GM18951 (cell line): ENCODE results near the gene LRRC49.

Experiments
- POLR2A ChIP-seq: IDR thresholded peaks from 4 replicates; pipeline ENCODE4 v1.6.1; 2011; ENCODE audit warnings: mild to moderate bottlenecking; ENCODE audit not compliant: insufficient read length, insufficient read depth; ENCODE audit errors: extremely low read depth
- in situ Hi-C: fragments of 300-500 bp; cut with MboI; formaldehyde crosslinking; loops from one replicate; pipeline ENCODE4 v1.12.0; 2022; ENCODE audit warnings: low sequenced_read_pairs, mixed read lengths, inconsistent platforms; ENCODE audit not compliant: unreplicated experiment

The LRRC49 gene

DNA sequence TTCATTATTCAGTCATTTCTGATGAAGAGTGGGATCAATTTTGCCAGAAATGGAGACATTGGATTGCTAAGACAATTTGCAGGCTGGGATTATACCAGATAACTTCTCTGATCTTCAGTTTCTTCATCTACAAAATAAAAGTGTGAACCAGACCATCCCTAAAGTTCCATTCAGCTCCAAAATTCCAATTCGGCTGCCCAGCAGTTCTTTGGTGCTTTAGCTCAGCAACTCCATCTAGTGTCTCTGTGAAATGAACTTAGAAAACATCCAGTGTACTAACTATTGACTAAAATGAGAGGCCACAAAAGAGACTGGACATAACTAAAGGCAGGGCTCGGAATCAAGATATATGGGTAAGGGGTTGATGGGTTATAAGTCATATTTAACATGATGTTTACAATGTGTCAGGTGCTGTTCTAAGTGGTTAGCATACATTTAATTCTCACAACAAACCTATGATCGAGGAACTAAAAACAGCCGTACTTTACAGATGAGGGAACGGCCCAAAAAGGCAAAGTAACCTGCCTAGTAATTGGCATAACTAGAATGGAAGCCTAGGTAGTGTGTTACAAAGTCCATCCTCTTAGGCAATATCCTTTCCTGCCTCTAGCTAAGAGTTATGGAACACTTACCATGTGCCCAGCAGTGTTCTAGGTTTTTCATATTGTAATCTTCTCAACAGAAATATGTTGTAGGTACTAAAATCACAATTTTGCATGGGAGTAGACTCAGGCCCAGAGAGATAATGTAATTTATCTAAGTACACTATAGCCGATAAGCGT, 17.4 kb upstream of the LRRC49 start:
- in situ Hi-C loops, result no loop called here
- TF ChIP-seq POLR2A, result no peak

GRCh38 chr15:70876011-70876410, 16.6 kb upstream of the LRRC49 start:
- no peak for TF ChIP-seq POLR2A
- in situ Hi-C loops, result no loop called here

- no peak for TF ChIP-seq POLR2A
- in situ Hi-C loops, result no loop called here
Observed at GRCh38 chr15:70876683-70877082, 15.9 kb upstream of the LRRC49 start.

- in situ Hi-C loops, result no loop called here
- no peak for TF ChIP-seq POLR2A
Observed at GRCh38 chr15:70879401-70879800, 13.2 kb upstream of the LRRC49 start.

GRCh38 chr15:70880781-70881180, 11.8 kb upstream of the LRRC49 start:
- in situ Hi-C loops, result no loop called here
- no peak for TF ChIP-seq POLR2A

DNA sequence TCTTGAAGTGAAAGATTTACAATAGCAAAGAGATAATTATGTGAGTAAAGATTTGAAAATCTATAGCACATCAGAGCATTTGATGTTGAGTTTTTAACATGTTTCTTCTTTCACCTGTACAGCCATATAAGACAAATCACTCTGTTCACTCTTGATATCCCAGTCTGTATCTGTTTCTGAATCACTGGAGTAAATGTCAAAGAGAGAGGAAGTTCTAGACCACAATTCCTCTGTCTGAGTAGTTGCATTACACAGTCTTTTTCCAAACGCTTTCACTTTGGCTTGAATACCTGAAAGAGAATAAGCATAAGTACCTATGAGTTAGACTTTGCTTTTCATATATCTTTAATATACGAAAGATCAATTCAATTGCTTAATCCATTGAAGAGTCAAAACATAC, 10.3 kb upstream of the LRRC49 start:
- TF ChIP-seq POLR2A, result no peak
- in situ Hi-C loops, result no loop called here

- in situ Hi-C loops, result no loop called here
Observed at GRCh38 chr15:70892912-70893560, 410 bp downstream of the LRRC49 start.

DNA sequence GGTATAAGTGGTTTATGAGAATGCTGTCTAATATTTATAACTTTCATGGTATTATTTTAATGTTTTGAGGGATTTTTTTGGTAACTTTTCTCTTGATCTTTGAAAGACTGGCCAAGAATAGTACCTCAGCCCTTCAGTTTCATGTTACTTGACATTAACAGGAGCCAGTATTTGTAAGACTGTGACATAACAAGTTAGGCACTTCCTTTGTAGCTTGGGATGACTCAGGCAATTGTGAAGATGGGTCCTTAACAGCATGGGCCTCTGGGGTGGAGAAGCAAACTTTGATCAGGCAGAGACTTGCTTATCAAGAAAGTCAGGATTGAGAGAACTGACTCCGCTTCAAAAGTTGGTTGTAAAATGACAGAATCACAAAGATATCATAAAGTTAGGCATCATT, 9.5 kb downstream of the LRRC49 start:
- in situ Hi-C loops, result no loop called here
- no peak for TF ChIP-seq POLR2A

More at GRCh38 chr15:70892912-70893560, 410 bp downstream of the LRRC49 start:
- TF ChIP-seq POLR2A, result no peak

- in situ Hi-C loops, result no loop called here
- TF ChIP-seq POLR2A, result no peak
Observed at GRCh38 chr15:70906842-70907241, 14.2 kb downstream of the LRRC49 start.

DNA sequence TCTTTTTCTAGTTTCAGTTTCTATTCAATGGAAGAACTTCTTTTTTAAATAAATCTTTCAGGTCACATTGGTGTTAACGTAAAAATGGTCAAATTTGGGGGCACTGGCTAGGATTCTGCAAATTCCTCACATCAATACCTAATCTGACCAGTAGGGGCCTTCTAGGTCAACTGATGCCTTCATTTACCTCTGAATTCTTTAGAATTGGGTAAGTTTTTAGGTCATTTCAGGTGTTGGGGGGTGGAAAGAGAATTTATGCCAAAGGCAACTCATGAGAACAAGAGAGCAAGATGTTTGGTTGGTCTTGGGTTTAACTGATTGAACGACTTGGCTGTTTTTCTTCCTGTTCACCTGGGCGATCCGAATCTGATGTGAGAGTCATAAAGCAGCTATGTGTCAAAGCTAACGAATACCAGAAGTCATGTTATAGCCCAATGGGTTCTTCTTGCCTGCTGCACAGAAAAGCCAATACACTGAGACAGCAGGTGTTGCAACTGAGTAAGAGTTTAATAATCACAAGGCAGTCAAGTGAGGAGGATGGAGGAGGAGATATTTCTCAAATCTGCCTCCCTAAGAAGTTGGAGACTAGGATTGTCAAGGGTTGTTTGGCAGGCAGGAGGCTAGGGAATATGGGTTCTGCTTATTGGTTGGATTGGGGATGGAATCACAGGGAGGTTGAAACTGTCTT, 15.3 kb downstream of the LRRC49 start:
- TF ChIP-seq POLR2A, result no peak
- in situ Hi-C loops, result no loop called here

DNA sequence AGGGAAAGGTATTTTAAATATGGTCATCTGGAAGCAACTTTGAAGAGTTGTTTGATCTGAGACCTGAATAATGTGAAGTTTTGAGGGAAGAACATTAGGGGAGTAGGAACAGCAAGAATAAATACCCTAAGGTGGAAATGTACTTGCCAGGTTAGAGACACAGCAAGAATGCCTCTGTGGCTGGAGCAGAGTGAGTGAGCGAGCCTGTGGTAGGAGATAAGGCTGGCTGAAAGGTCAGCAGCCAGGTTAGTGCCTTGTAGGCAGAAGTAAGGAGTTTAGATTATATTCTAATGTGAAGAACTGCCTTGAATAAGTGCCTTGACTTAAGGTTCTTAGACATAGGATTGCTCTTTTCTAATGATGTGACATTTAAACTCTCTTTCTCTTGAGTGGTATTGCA, 18.3 kb downstream of the LRRC49 start:
- in situ Hi-C loops, result no loop called here
- no peak for TF ChIP-seq POLR2A

DNA sequence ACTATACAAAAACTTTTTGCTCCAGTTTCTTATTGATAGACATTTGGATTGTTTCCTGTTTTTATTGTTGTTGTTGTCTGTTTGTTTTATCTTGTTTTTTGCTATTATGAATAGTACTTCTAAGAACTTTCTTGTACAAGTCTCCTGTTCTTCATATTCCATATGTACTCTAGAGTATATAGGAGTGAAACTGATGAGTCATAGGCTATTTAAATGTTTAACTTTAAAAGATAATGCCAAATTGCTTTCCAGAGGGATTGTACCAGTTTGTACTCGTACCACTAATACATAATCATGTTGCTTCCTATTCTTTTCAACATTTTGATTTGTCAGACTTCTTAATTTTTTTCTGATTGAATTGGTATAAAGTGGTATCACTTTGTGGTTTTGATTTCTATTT, 19.6 kb downstream of the LRRC49 start:
- no peak for TF ChIP-seq POLR2A

GRCh38 chr15:70916531-70916930, 23.9 kb downstream of the LRRC49 start:
- in situ Hi-C loops, result no loop called here
- no peak for TF ChIP-seq POLR2A

More for the DNA sequence above, 19.6 kb downstream of the LRRC49 start:
- in situ Hi-C loops, result no loop called here

DNA sequence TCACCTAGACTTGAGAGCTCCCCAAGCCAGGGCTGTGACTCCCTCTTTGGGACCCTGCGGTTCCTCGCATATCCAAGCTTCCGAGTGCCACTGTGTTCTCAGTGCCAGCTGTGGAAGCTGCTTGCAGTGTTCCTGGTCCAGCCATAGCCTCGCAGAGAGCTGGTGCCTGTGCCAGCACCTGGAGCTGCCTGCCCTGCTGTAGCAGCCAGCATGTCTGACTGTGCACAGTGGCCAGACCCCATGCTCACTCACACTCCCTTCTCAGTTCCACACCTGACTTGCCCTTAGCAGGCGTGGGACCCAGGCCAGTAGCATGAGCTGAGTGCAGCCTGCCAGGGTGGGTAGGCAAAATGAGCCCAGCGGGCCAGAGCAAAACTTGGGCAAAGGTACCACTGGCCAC, 25.3 kb downstream of the LRRC49 start:
- in situ Hi-C loops, result no loop called here
- no peak for TF ChIP-seq POLR2A

DNA sequence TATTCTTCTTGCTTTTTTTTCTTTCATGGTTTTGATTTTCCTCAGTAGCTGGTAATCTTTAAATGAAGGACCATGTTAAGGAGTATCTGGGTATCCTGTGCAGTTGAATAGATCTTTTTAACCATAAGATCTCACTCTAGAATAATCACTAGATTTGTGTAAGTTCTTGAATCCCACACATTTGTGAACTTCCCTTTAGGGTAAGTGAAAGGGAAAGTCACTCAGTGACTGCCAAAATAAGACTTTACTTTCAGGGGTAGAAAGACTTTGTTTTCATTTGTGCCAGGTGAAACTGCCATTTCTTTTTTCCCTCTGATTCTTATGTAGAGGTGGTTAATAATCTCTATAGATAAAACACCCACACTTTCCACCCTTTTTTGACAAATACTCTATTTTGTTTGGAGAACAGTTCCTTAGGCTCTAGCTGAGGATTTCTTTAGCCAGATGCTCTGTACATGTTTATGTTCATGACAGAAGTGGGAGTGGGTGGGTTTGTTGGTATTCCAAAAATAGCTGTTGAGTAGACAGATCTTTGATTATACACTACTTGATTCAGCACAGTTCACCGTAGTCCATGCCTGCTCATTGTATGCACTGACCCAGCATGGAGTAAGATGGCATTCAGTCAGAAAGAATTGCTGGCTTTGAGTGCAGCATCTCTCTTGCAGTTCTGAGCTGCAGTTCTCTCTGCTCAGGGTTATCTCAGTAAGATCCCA, 28.5 kb downstream of the LRRC49 start:
- TF ChIP-seq POLR2A, result no peak
- in situ Hi-C loops, result no loop called here
